NCI-H345 treated with DMSO at 0.1 percent for 48 hours (cell line): Measurements from ENCODE around the gene FAAH.
"Not testable (repeated sequence)": the region's sequence is repeated elsewhere in the genome, so short reads cannot be mapped to it uniquely, and the experiment has no call there.

Experiments used
- DNase-seq: peaks from one replicate; lab custom pipeline; 2025; ENCODE audit not compliant: unreplicated experiment; lab: John Stamatoyannopoulos, UW

Gene FAAH

GRCh38 chr1:46394108-46394871 lies at the start of gene FAAH:
FAAH (plus strand) TSS chr1:46394317; CDS start chr1:46394349, 32 bp downstream.
- no peak for DNase-seq

- no peak for DNase-seq
Measured at GRCh38 chr1:46344481-46344880, 49.6 kb upstream of the FAAH start.

- no peak for DNase-seq
Measured at GRCh38 chr1:46345281-46345680, 48.8 kb upstream of the FAAH start.

- DNase-seq, result no peak
Measured at GRCh38 chr1:46352363-46352762, 41.8 kb upstream of the FAAH start.

GRCh38 chr1:46355920-46356319 lies 38.2 kb upstream of the FAAH start:
- not testable (repeated sequence) for DNase-seq

GRCh38 chr1:46362158-46362557 lies 32.0 kb upstream of the FAAH start:
- DNase-seq, result no peak

- no peak for DNase-seq
Measured at GRCh38 chr1:46363121-46363520, 31.0 kb upstream of the FAAH start.

GRCh38 chr1:46364612-46365011 lies 29.5 kb upstream of the FAAH start:
- DNase-seq, result no peak

- not testable (repeated sequence) for DNase-seq
Measured at GRCh38 chr1:46365796-46366195, 28.3 kb upstream of the FAAH start.

GRCh38 chr1:46367072-46367471 lies 27.0 kb upstream of the FAAH start:
- DNase-seq, result no peak

- DNase-seq, result not testable (repeated sequence)
Measured at GRCh38 chr1:46367701-46368100, 26.4 kb upstream of the FAAH start.

GRCh38 chr1:46368791-46369190 lies 25.3 kb upstream of the FAAH start:
- DNase-seq, result no peak

- DNase-seq, result no peak
Measured at GRCh38 chr1:46369542-46370213, 24.4 kb upstream of the FAAH start.

- no peak for DNase-seq
Measured at GRCh38 chr1:46370214-46370633, 23.9 kb upstream of the FAAH start.

GRCh38 chr1:46372431-46372830 lies 21.7 kb upstream of the FAAH start:
- no peak for DNase-seq

- DNase-seq, result no peak
Measured at GRCh38 chr1:46379996-46380395, 14.1 kb upstream of the FAAH start.

- DNase-seq, result no peak
Measured at GRCh38 chr1:46380508-46380907, 13.6 kb upstream of the FAAH start.

- DNase-seq, result no peak
Measured at GRCh38 chr1:46393510-46393909, 607 bp upstream of the FAAH start.

GRCh38 chr1:46394872-46395465 lies 852 bp downstream of the FAAH start:
- DNase-seq, result no peak

GRCh38 chr1:46396441-46397398 lies 2.6 kb downstream of the FAAH start:
- no peak for DNase-seq

- DNase-seq, result no peak
Measured at GRCh38 chr1:46399307-46399706, 5.2 kb downstream of the FAAH start.
